ENCODE data around the gene CYP2R1. TPM values are rescaled to one million over a fixed set of nuclear protein-coding genes. Genes with fewer than 3 reads are reported as not detected.
A peak's percentile ranks its signal among the peaks of the same experiment; 100 is the strongest.

Gene CYP2R1
- total and polyA plus RNA-seq, 2 of the 8 experiments (the other 6 are each of a cell fraction or from before 2014, with no cell fraction given) = 8.3 to 12.9 TPM

GRCh38 chr11:14906578-14906977 lies 14.5 kb upstream of the CYP2R1 start:
- Histone ChIP-seq H2BK15ac (ENCODE audit: low read length) (no peak overlapping the region), H3K4ac (replicated peaks; ENCODE audit: insufficient read length, low read depth, low read length) (no peak overlapping the region), H3K9ac (replicated peaks in 1 of 4; ENCODE audit: extremely low read depth in 1 of 4, low read depth in 3 of 4, low read length in 3 of 4) (no peak overlapping the region), H4K5ac (ENCODE audit: insufficient read length, low read depth, low read length) (no peak overlapping the region), H3K27ac (ENCODE audit: low read depth, low read length) (no peak overlapping the region), H3K23ac (ENCODE audit: insufficient read length) (no peak overlapping the region), H3K36me3 (ENCODE audit: control insufficient read depth in 2 of 4, insufficient read depth in 4 of 4, low read length in 3 of 4) (no peaks in the 10 kb centered on the region), H3K4me2 (ENCODE audit: insufficient read depth in 1 of 2, low read depth in 2 of 2, low read length in 2 of 2) (peak overlapping the region in 1 of 2 experiments; percentile 53; a peak in 1 of 4 replicates), H2AFZ (ENCODE audit: low read length) (no peak overlapping the region), H2BK120ac (replicated peaks; ENCODE audit: low read depth, low read length) (no peak overlapping the region), H3K23me2 (ENCODE audit: low read depth, low read length) (no peaks in the 10 kb centered on the region), H4K8ac (ENCODE audit: extremely low read depth, insufficient read depth, low read length) (no peak overlapping the region), H4K91ac (replicated peaks; ENCODE audit: insufficient read length, low read length) (no peak overlapping the region), H3K18ac (ENCODE audit: extremely low read depth, low read length) (no peak overlapping the region), H2BK12ac (ENCODE audit: low read depth, low read length) (no peak overlapping the region), H2AK5ac (ENCODE audit: low read depth, low read length) (no peak overlapping the region), H3K9me3 (ENCODE audit: insufficient read depth in 2 of 2, low read depth in 1 of 2, low read length in 1 of 2) (no peaks in the 10 kb centered on the region), H3K4me1 (replicated peaks in 1 of 4; ENCODE audit: control insufficient read depth in 3 of 4, insufficient read depth in 4 of 4, low read length in 3 of 4) (peaks cover 0 to 11% (median under 1%) of the 10 kb centered on the region in 4 experiments; a peak in 4 of 7 replicates), H3K4me3 (ENCODE audit: extremely low read depth in 1 of 4, insufficient read depth in 2 of 4, low read depth in 3 of 4, low read length in 4 of 4) (no peak overlapping the region; a peak in 2 of 8 replicates), H2BK5ac (ENCODE audit: low read depth, low read length) (no peak overlapping the region), H4K20me1 (replicated peaks in 1 of 2; ENCODE audit: control insufficient read depth in 1 of 2, insufficient read depth in 2 of 2, low read length in 2 of 2) (no peaks in the 10 kb centered on the region), H2BK20ac (ENCODE audit: low read length) (no peak overlapping the region), H3K79me2 (ENCODE audit: control insufficient read depth in 1 of 2, insufficient read depth in 2 of 2, low read length in 2 of 2) (no peaks in the 10 kb centered on the region), H3K79me1 (ENCODE audit: low read depth, low read length) (no peaks in the 10 kb centered on the region), H3K27me3 (replicated peaks in 1 of 4; ENCODE audit: control insufficient read depth in 3 of 4, extremely low read depth in 1 of 4, insufficient read depth in 3 of 4, low read length in 3 of 4) (peaks cover 0 to 7% (median 0%) of the 10 kb centered on the region in 4 experiments; a peak in 3 of 7 replicates), H3K56ac (replicated peaks; ENCODE audit: insufficient read length, low read depth, low read length) (no peak overlapping the region), H3K14ac (ENCODE audit: insufficient read length) (no peak overlapping the region)
- CTCF ChIA-PET (ENCODE audit: partially characterized antibody) = interaction anchor here (0.6 to 5.6 kb wide), 84 partner anchors 9 to 568 kb away, joined by 3 to 138 read pairs (median 6); partner anchors contain the start of genes CALCB, CYP2R1 and INSC
- FAIRE-seq (no peak), DNase-seq (ENCODE audit: low read depth in 1 of 2, low spot score in 2 of 2) (no peak)
- whole genome bisulfite sequencing, 2 experiments (ENCODE audit: extremely low coverage in 1 of 2, insufficient coverage in 1 of 2, insufficient read length in 1 of 2, insufficient replicate concordance in 2 of 2, low coverage in 1 of 2, low lambda C conversion rate in 2 of 2, missing lambda C conversion rate in 1 of 2) = 87% methylated on average over 3 of the region's 5 CpGs; no CpG with 5 or more reads in 1 of the 2 experiments
- no peak for TF ChIP-seq NANOG (IDR thresholded peaks at IDR 0.05; ENCODE audit: insufficient read depth, low read depth, low read length, poor library complexity, severe bottlenecking)
- TF ChIP-seq CTBP2 (IDR thresholded peaks at IDR 0.05; ENCODE audit: borderline replicate concordance, insufficient read depth, insufficient read length, low read length) = no peak
- TF ChIP-seq JUND (IDR thresholded peaks at IDR 0.05; ENCODE audit: low read length) = no peak
- TF ChIP-seq RXRA (IDR thresholded peaks at IDR 0.05; ENCODE audit: insufficient read depth, low read depth, low read length) = no peak
- TF ChIP-seq GABPA (IDR thresholded peaks at IDR 0.05; ENCODE audit: borderline replicate concordance, insufficient read depth, low read length) = no peak
- no peak for TF ChIP-seq CEBPB (IDR thresholded peaks at IDR 0.05; ENCODE audit: low read depth, low read length)
- no peak for TF ChIP-seq KDM5A (IDR thresholded peaks at IDR 0.05; ENCODE audit: low read length)
- TF ChIP-seq TBP (IDR thresholded peaks at IDR 0.05; ENCODE audit: low read depth, low read length) = no peak
- TF ChIP-seq FOSL1 (IDR thresholded peaks at IDR 0.05; ENCODE audit: insufficient read depth, low read depth, low read length) = no peak
- no peak for TF ChIP-seq HDAC6 (IDR thresholded peaks at IDR 0.05; ENCODE audit: low read depth, low read length)
- no peak for TF ChIP-seq SRF (IDR thresholded peaks at IDR 0.05; ENCODE audit: low read depth, low read length)
- no peak for TF ChIP-seq CHD1 (IDR thresholded peaks at IDR 0.05; ENCODE audit: low read depth, low read length)
- TF ChIP-seq RFX5 (IDR thresholded peaks at IDR 0.05; ENCODE audit: borderline replicate concordance, low read depth, low read length) = no peak
- TF ChIP-seq JUN (IDR thresholded peaks at IDR 0.05; ENCODE audit: low read depth, low read length) = no peak
- no peak for TF ChIP-seq TEAD4 (IDR thresholded peaks at IDR 0.05; ENCODE audit: low read depth, low read length)
- POLR2A ChIA-PET (ENCODE audit: partially characterized antibody) = interaction anchor here (1.0 to 3.1 kb wide), 3 partner anchors 12 to 272 kb away, joined by 3 to 10 read pairs (median 5); partner anchors contain the start of gene PDE3B
